ENCODE results near the gene TENT4B. TPM values are rescaled to one million over a fixed set of nuclear protein-coding genes. Genes with fewer than 3 reads are reported as not detected.

Gene TENT4B
- polyA plus RNA-seq, 1 of the 3 experiments (the other 2 are of a cell fraction), result 5.6 TPM

- H3K9ac ChIP-seq, result no peak overlapping the region
- no peak for DNase-seq
- ChIA-PET POLR2A (no interaction called here), CTCF (no interaction called here)
- no peak overlapping the region for H2AFZ ChIP-seq (ENCODE audit: low read depth)
- no peak overlapping the region for H3K4me2 ChIP-seq
- H3K36me3 ChIP-seq (replicated peaks in 1 of 2; ENCODE audit: control insufficient read depth in 1 of 2, insufficient read depth in 2 of 2, low read length in 1 of 2), result no peaks in the 10 kb centered on the region
- H3K9me2 ChIP-seq, result no peaks in the 10 kb centered on the region
- no peaks in the 10 kb centered on the region for H3K4me1 ChIP-seq (ENCODE audit: control insufficient read depth in 1 of 2, insufficient read depth in 2 of 2, low read depth in 1 of 2, low read length in 1 of 2)
- H3K79me2 ChIP-seq (ENCODE audit: insufficient read depth), result no peaks in the 10 kb centered on the region
- no peaks in the 10 kb centered on the region for H4K20me1 ChIP-seq (ENCODE audit: insufficient read depth)
- TF ChIP-seq TAF1 (IDR thresholded peaks at IDR 0.05; ENCODE audit: borderline replicate concordance, low read depth, low read length) (no peak), SMC3 (IDR thresholded peaks at IDR 0.05; ENCODE audit: low read depth, low read length) (no peak), FOXM1 (IDR thresholded peaks at IDR 0.05; ENCODE audit: low read depth) (no peak)
- H3K27ac ChIP-seq (ENCODE audit: low read depth in 2 of 2, low read length in 1 of 2), result no peak overlapping the region
- no peaks in the 10 kb centered on the region for H3F3A ChIP-seq (replicated peaks; ENCODE audit: insufficient read depth)
- no peaks in the 10 kb centered on the region for H3K27me3 ChIP-seq (ENCODE audit: insufficient read depth)
- no peak overlapping the region for H3K4me3 ChIP-seq (ENCODE audit: low read depth in 2 of 2, low read length in 1 of 2)
- H3K9me3 ChIP-seq, result no peaks in the 10 kb centered on the region
- 72% methylated on average over 1 of the region's 1 CpG for WGBS (ENCODE audit: low lambda C conversion rate)
Observed at GRCh38 chr16:50139580-50139979, 13.5 kb upstream of the TENT4B start.

- Histone ChIP-seq H3K9me2 (no peaks in the 10 kb centered on the region), H3K27me3 (ENCODE audit: insufficient read depth) (no peaks in the 10 kb centered on the region), H3K9me3 (no peaks in the 10 kb centered on the region), H3K4me2 (no peak overlapping the region), H3K79me2 (ENCODE audit: insufficient read depth) (no peaks in the 10 kb centered on the region), H3K4me3 (ENCODE audit: low read depth in 2 of 2, low read length in 1 of 2) (no peak overlapping the region), H4K20me1 (ENCODE audit: insufficient read depth) (no peaks in the 10 kb centered on the region), H3K27ac (ENCODE audit: low read depth in 2 of 2, low read length in 1 of 2) (no peak overlapping the region), H3K4me1 (ENCODE audit: control insufficient read depth in 1 of 2, insufficient read depth in 2 of 2, low read depth in 1 of 2, low read length in 1 of 2) (peaks cover 0 to 5% of the 10 kb centered on the region in 2 experiments; a peak in 1 of 4 replicates), H3K9ac (no peak overlapping the region), H3F3A (replicated peaks; ENCODE audit: insufficient read depth) (no peaks in the 10 kb centered on the region), H3K36me3 (replicated peaks in 1 of 2; ENCODE audit: control insufficient read depth in 1 of 2, insufficient read depth in 2 of 2, low read length in 1 of 2) (no peaks in the 10 kb centered on the region), H2AFZ (ENCODE audit: low read depth) (no peak overlapping the region)
- TF ChIP-seq PBX3 (IDR thresholded peaks at IDR 0.05) (peak; percentile 25; the same call in 1 of the 2 replicates), IRF3 (IDR thresholded peaks at IDR 0.05; ENCODE audit: low read depth, low read length) (no peak)
- WGBS (ENCODE audit: low lambda C conversion rate), result 62% methylated on average over 2 of the region's 2 CpGs
- CTCF ChIA-PET, result interaction anchor here (1.6 kb wide), 1 partner anchor 66 kb away, joined by 5 read pairs; no protein-coding TSS in a partner anchor
- DNase-seq, result no peak
- POLR2A ChIA-PET, result no interaction called here
Observed at GRCh38 chr16:50144211-50144610, 8.9 kb upstream of the TENT4B start.

GRCh38 chr16:50146479-50147435 is 6.3 kb upstream of the TENT4B start:
- H3K79me2 ChIP-seq (ENCODE audit: insufficient read depth), result no peaks in the 10 kb centered on the region
- no peaks in the 10 kb centered on the region for H3K27me3 ChIP-seq (ENCODE audit: insufficient read depth)
- peaks cover 1% of the 10 kb centered on the region for H3F3A ChIP-seq (replicated peaks; ENCODE audit: insufficient read depth)
- no peaks in the 10 kb centered on the region for H4K20me1 ChIP-seq (ENCODE audit: insufficient read depth)
- H2AFZ ChIP-seq (ENCODE audit: low read depth), result no peak overlapping the region
- no peaks in the 10 kb centered on the region for H3K9me2 ChIP-seq
- no peak overlapping the region for H3K9ac ChIP-seq
- DNase-seq, result no peak
- 91% methylated on average over 9 of the region's 9 CpGs for WGBS (ENCODE audit: low lambda C conversion rate)
- no peak overlapping the region for H3K4me2 ChIP-seq
- TF ChIP-seq NFIC (IDR thresholded peaks at IDR 0.05; ENCODE audit: borderline replicate concordance) (no peak), RXRA (IDR thresholded peaks at IDR 0.05; ENCODE audit: borderline replicate concordance, low read depth) (no peak), MXI1 (IDR thresholded peaks at IDR 0.05; ENCODE audit: low read depth, low read length) (no peak), RAD21 (IDR thresholded peaks at IDR 0.05; ENCODE audit: low read length) (no peak), POLR2AphosphoS5 (IDR thresholded peaks at IDR 0.05; ENCODE audit: low read depth, low read length) (no peak), FOSL2 (IDR thresholded peaks at IDR 0.05; ENCODE audit: borderline replicate concordance, low read depth) (no peak), TAF1 (IDR thresholded peaks at IDR 0.05; ENCODE audit: borderline replicate concordance, low read depth, low read length) (no peak), ELF1 (IDR thresholded peaks at IDR 0.05) (no peak), MEF2A (IDR thresholded peaks at IDR 0.05; ENCODE audit: borderline replicate concordance, low read depth) (no peak), EP300 (IDR thresholded peaks at IDR 0.05; ENCODE audit: borderline replicate concordance in 1 of 2, low read depth in 1 of 2, low read length in 1 of 2) (no peak), USF2 (IDR thresholded peaks at IDR 0.05; ENCODE audit: borderline replicate concordance, low read depth, low read length) (no peak)
- POLR2A ChIA-PET, result no interaction called here
- H3K9me3 ChIP-seq, result no peaks in the 10 kb centered on the region
- H3K27ac ChIP-seq (ENCODE audit: low read depth in 2 of 2, low read length in 1 of 2), result no peak overlapping the region; a peak in 1 of 4 replicates
- no peak overlapping the region for H3K4me3 ChIP-seq (ENCODE audit: low read depth in 2 of 2, low read length in 1 of 2)
- H3K36me3 ChIP-seq (replicated peaks in 1 of 2; ENCODE audit: control insufficient read depth in 1 of 2, insufficient read depth in 2 of 2, low read length in 1 of 2), result no peaks in the 10 kb centered on the region
- H3K4me1 ChIP-seq (ENCODE audit: control insufficient read depth in 1 of 2, insufficient read depth in 2 of 2, low read depth in 1 of 2, low read length in 1 of 2), result peaks cover 0 to 5% of the 10 kb centered on the region in 2 experiments; a peak in 1 of 4 replicates
- CTCF ChIA-PET, result no interaction called here

All from SK-N-SH (cell line).